Right lobe of liver (tissue), 6 donors: ENCODE measurements around the gene KIAA2012. TPM values are rescaled to one million over a fixed set of nuclear protein-coding genes. Genes with fewer than 3 reads are reported as not detected.

Experiments used
- ATAC-seq, 4 donors: fragments of 200-7000 bp; cut with Tn5 transposase; one replicate each; pipeline ENCODE4 v1.9.1; 2020; ENCODE audit warnings: mild to moderate bottlenecking in 4 of 4, moderate library complexity in 4 of 4
- DNase-seq, 3 donors: peaks; one replicate each; pipeline ENCODE4 v3.0.0-alpha.2; 2020
- H3K27ac ChIP-seq, 3 donors: fragments of 200-600 bp; one replicate each; pipeline ENCODE4 v1.8.0; 2022
- H3K27me3 ChIP-seq, 2 donors: fragments of 200-600 bp; one replicate each; pipeline ENCODE4 v1.8.0; 2022
- H3K36me3 ChIP-seq, 4 donors: fragments of 200-600 bp; sonication (generic) in 1 of 4; one replicate each; pipeline versions ENCODE4 v1.5.1 to v1.8.0; 2017 to 2022; ENCODE audit warnings: control low read depth in 1 of 4
- H3K4me1 ChIP-seq, 4 donors: fragments of 200-600 bp; sonication (generic) in 1 of 4; one replicate each; pipeline versions ENCODE4 v1.5.1 to v1.8.0; 2017 to 2022; ENCODE audit warnings: control low read depth in 1 of 4
- H3K4me3 ChIP-seq, 3 donors: fragments of 200-600 bp; one replicate each; pipeline ENCODE4 v1.8.0; 2022
- H3K9me3 ChIP-seq, 4 donors: fragments of 200-600 bp; sonication (generic) in 1 of 4; one replicate each; pipeline versions ENCODE4 v1.5.1 to v1.8.0; 2017 to 2022; ENCODE audit warnings: control low read depth in 1 of 4
- POLR2A ChIP-seq: fragments of 450-650 bp; IDR thresholded peaks from one replicate; pipeline ENCODE4 v1.6.1; 2017; ENCODE audit warnings: antibody characterized with exemption, mild to moderate bottlenecking
- WGBS: methylation state at CpG from one replicate; pipeline ENCODE4 v1.1.6; 2018; ENCODE audit warnings: low coverage, low lambda C conversion rate; ENCODE audit not compliant: insufficient coverage; ENCODE audit errors: missing lambda C conversion rate; 5-methylcytosine and 5-hydroxymethylcytosine counted together
- intact Hi-C, 2 donors: fragments of 100-400 bp; cut with DNase I; formaldehyde crosslinking; loops; one replicate each; pipeline versions ENCODE4 v1.11.2 to v1.14.1; 2022
- total RNA-seq, 6 experiments: library from RNA; depleted of rRNA in 2 of 6; stranded (reverse); fragments of >200 nt in 2 of 6; fragmentation: NEBNext Ultra II Directional in 3 of 6; extraction: Animal tissue kit (Norgen Biotek cat#: 25700) in 3 of 6; gene quantifications; one replicate each; pipeline versions ENCODE4 v1.1.0 to v1.2.4, GENCODE V29; 2016 to 2023
- TF ChIP-seq, protein P1 (sequence below), 4 donors: fragments of 200-600 bp in 3 of 4; fragments of 450-650 bp in 1 of 4; IDR thresholded peaks; one replicate each; pipeline versions ENCODE4 v1.5.1 to v1.8.0; 2016 to 2022; ENCODE audit warnings: antibody characterized with exemption in 4 of 4, mild to moderate bottlenecking in 2 of 4
- donor health status: DM: no; HTN: yes; CAD: no.
- donor health status: DM: no; HTN: no; CAD: no.
- donor health status: DM: no; HTN: no; CAD: no.
- donor health status: DM: no; HTN: yes; CAD: no.
- donor health status: DM: no; HTN: yes; CAD: no.

KIAA2012 gene
- total RNA-seq, 6 experiments from 2014 or later, result 0.11 to 0.56 (median 0.43) TPM

DNA sequence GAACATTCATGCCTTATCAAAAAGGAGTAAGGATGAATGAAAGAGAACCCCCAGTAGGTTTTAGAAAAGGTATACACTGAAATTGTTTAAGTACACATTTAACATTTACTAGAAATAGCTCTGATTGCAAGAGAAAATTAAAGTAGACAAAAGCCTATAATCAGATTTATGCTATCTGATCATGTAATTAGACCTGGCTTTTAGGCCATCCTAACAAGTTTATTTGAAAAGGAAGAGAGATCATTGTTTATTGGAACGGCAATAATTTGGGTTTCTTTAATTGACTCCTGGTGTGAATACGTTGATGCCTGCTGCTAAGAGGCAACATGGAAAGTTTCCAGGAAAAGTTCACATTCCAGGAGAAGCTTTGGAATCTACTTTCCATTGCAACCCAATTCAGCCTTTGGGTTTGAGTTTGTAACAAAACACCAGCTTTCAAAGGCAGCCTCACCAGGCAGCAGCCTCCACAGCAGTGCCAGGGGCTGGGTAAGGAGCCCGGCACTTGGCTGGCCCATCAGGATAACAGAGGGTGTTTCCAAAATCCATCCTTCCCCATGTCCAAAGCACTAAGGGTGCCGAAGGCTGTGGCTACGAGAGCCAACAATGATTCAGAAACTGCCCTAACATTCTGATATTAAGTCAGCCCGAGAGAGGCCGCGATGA is 21.4 kb upstream of the KIAA2012 start:
- intact Hi-C loops, result no loop called here
- Histone ChIP-seq H3K27me3 (no peaks in the 10 kb centered on the region), H3K9me3 (no peaks in the 10 kb centered on the region), H3K27ac (no peak overlapping the region), H3K4me3 (no peak overlapping the region), H3K36me3 (no peaks in the 10 kb centered on the region), H3K4me1 (no peaks in the 10 kb centered on the region)
- no peak for DNase-seq
- TF ChIP-seq, protein P1, sequence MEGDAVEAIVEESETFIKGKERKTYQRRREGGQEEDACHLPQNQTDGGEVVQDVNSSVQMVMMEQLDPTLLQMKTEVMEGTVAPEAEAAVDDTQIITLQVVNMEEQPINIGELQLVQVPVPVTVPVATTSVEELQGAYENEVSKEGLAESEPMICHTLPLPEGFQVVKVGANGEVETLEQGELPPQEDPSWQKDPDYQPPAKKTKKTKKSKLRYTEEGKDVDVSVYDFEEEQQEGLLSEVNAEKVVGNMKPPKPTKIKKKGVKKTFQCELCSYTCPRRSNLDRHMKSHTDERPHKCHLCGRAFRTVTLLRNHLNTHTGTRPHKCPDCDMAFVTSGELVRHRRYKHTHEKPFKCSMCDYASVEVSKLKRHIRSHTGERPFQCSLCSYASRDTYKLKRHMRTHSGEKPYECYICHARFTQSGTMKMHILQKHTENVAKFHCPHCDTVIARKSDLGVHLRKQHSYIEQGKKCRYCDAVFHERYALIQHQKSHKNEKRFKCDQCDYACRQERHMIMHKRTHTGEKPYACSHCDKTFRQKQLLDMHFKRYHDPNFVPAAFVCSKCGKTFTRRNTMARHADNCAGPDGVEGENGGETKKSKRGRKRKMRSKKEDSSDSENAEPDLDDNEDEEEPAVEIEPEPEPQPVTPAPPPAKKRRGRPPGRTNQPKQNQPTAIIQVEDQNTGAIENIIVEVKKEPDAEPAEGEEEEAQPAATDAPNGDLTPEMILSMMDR (IDR thresholded peaks at IDR 0.05), result no peak
- no peak for TF ChIP-seq POLR2A
- WGBS, result 56% methylated on average over 4 of the region's 8 CpGs
- ATAC-seq, result no peak

- H3K27me3 ChIP-seq, result no peaks in the 10 kb centered on the region
- H3K9me3 ChIP-seq, result no peaks in the 10 kb centered on the region
- no peak for TF ChIP-seq POLR2A
- TF ChIP-seq, protein P1 (IDR thresholded peaks at IDR 0.05), result no peak
- no peak overlapping the region for H3K4me3 ChIP-seq
- 67% methylated on average over 1 of the region's 1 CpG for WGBS
- DNase-seq, result no peak
- no peaks in the 10 kb centered on the region for H3K36me3 ChIP-seq
- no peaks in the 10 kb centered on the region for H3K4me1 ChIP-seq
- H3K27ac ChIP-seq, result no peak overlapping the region
- ATAC-seq, result no peak
- intact Hi-C loops, result no loop called here
Measured at GRCh38 chr2:202052235-202052634, 20.8 kb upstream of the KIAA2012 start.

- Histone ChIP-seq H3K27me3 (no peaks in the 10 kb centered on the region), H3K4me3 (no peak overlapping the region), H3K9me3 (no peaks in the 10 kb centered on the region), H3K27ac (no peak overlapping the region), H3K36me3 (no peaks in the 10 kb centered on the region), H3K4me1 (no peaks in the 10 kb centered on the region)
- no peak for ATAC-seq
- intact Hi-C loops, result no loop called here
- no peak for DNase-seq
- TF ChIP-seq POLR2A, result no peak
- TF ChIP-seq, protein P1 (IDR thresholded peaks at IDR 0.05), result no peak
- WGBS, result 40% methylated on average over 3 of the region's 3 CpGs
Measured at GRCh38 chr2:202054679-202055078, 18.4 kb upstream of the KIAA2012 start.

GRCh38 chr2:202056611-202057010 is 16.4 kb upstream of the KIAA2012 start:
- Histone ChIP-seq H3K4me1 (no peaks in the 10 kb centered on the region), H3K36me3 (no peaks in the 10 kb centered on the region), H3K9me3 (no peaks in the 10 kb centered on the region), H3K4me3 (no peak overlapping the region), H3K27me3 (no peaks in the 10 kb centered on the region), H3K27ac (no peak overlapping the region)
- 23% methylated on average over 2 of the region's 2 CpGs for WGBS
- TF ChIP-seq, protein P1 (IDR thresholded peaks at IDR 0.05), result peak; percentile 14 to 29 (median 19)
- TF ChIP-seq POLR2A, result no peak
- intact Hi-C loops, result no loop called here
- DNase-seq, result no peak
- no peak for ATAC-seq

DNA sequence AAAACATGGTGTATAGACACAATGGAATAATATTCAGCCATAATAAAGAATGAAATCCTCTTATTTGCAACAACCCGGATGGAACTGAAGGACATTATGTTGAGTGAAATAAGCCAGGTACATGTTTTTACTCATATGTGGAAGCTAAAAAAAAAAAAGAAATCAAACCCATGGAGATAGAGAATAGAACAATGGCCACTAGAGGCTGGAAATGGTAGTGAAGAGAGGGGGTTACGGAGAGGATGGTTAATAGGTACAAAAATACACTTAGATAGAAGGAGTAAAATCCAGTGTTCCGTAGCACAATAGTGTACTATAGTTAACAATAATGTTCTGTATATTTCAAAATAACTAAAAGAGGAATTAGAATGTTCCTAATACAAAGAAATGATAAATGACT is 12.8 kb upstream of the KIAA2012 start:
- Histone ChIP-seq H3K36me3 (no peaks in the 10 kb centered on the region), H3K27me3 (no peaks in the 10 kb centered on the region), H3K4me1 (no peaks in the 10 kb centered on the region), H3K27ac (no peak overlapping the region), H3K9me3 (no peaks in the 10 kb centered on the region), H3K4me3 (no peak overlapping the region)
- WGBS, result 72% methylated on average over 3 of the region's 3 CpGs
- intact Hi-C loops, result no loop called here
- TF ChIP-seq, protein P1 (IDR thresholded peaks at IDR 0.05), result peak in 3 of 4 donors; percentile 4 to 24 (median 11)
- no peak for TF ChIP-seq POLR2A
- DNase-seq (no peak), ATAC-seq (no peak)
